ENCODE results near the gene FGD6.

FGD6 gene

GRCh38 chr12:95204141-95204866 is 13.0 kb downstream of the FGD6 start:
- H3K14ac ChIP-seq (ENCODE audit: low read length) = no peak overlapping the region
- no peak overlapping the region for H3K18ac ChIP-seq (ENCODE audit: low read length)

GRCh38 chr12:95203487-95204030 is 13.7 kb downstream of the FGD6 start:
- no peak overlapping the region for H3K27ac ChIP-seq (replicated peaks; ENCODE audit: low read length)
- H3K9ac ChIP-seq (ENCODE audit: low read depth, low read length, poor library complexity) = no peak overlapping the region
- H3K9me3 ChIP-seq (replicated peaks in 1 of 2; ENCODE audit: control insufficient read depth in 2 of 2, insufficient read depth in 1 of 2, low read depth in 1 of 2, low read length in 2 of 2) = peaks cover 0 to 2% of the 10 kb centered on the region in 2 donors
- no peak overlapping the region for H3K4me3 ChIP-seq (ENCODE audit: low read length in 2 of 2)
- no peak overlapping the region for H2AK5ac ChIP-seq (ENCODE audit: low read depth, low read length)
- H2BK120ac ChIP-seq (ENCODE audit: low read depth, low read length) = no peak overlapping the region
- H3K79me1 ChIP-seq (ENCODE audit: low read depth, low read length) = no peaks in the 10 kb centered on the region
- peaks cover 0 to 41% of the 10 kb centered on the region in 2 donors for H3K36me3 ChIP-seq (replicated peaks in 1 of 2; ENCODE audit: control insufficient read depth in 2 of 2, insufficient read depth in 2 of 2, low read length in 2 of 2)
- H3K23ac ChIP-seq (ENCODE audit: low read depth, low read length, poor library complexity) = no peak overlapping the region
- H2AFZ ChIP-seq (ENCODE audit: low read length) = no peak overlapping the region
- no CpG with 5 or more reads among the region's 1 CpG for WGBS, 2 donors (ENCODE audit: extremely low coverage in 2 of 2, insufficient read length in 2 of 2, insufficient replicate concordance in 1 of 2)
- H2BK5ac ChIP-seq (ENCODE audit: low read length) = no peak overlapping the region
- H2BK12ac ChIP-seq (ENCODE audit: low read length) = no peak overlapping the region
- peaks cover 14 to 15% of the 10 kb centered on the region in 2 donors for H3K4me1 ChIP-seq (ENCODE audit: control insufficient read depth in 2 of 2, insufficient read depth in 1 of 2, low read depth in 1 of 2, low read length in 2 of 2)
- no peaks in the 10 kb centered on the region for H3K27me3 ChIP-seq (ENCODE audit: control insufficient read depth in 3 of 3, insufficient read depth in 3 of 3, low read depth in 1 of 3, low read length in 3 of 3)
- no peak overlapping the region for H4K91ac ChIP-seq (ENCODE audit: low read depth, low read length, poor library complexity)
- H4K8ac ChIP-seq (ENCODE audit: low read depth, low read length) = no peak overlapping the region
- H3K18ac ChIP-seq (ENCODE audit: low read length) = no peak overlapping the region
- no peak overlapping the region for H2BK15ac ChIP-seq (ENCODE audit: low read length)
- no peak for DNase-seq (ENCODE audit: low spot score)
- no peak overlapping the region for H3K4ac ChIP-seq (ENCODE audit: low read length)
- no peak overlapping the region for H3K14ac ChIP-seq (ENCODE audit: low read length)
- no peak overlapping the region for H3K4me2 ChIP-seq (ENCODE audit: insufficient read depth, low read length, poor library complexity, severe bottlenecking)

More at GRCh38 chr12:95204141-95204866, 13.0 kb downstream of the FGD6 start:
- no CpG with 5 or more reads among the region's 11 CpGs for WGBS, 2 donors (ENCODE audit: extremely low coverage in 2 of 2, insufficient read length in 2 of 2, insufficient replicate concordance in 1 of 2)
- Histone ChIP-seq H2BK120ac (ENCODE audit: low read depth, low read length) (no peak overlapping the region), H3K36me3 (replicated peaks in 1 of 2; ENCODE audit: control insufficient read depth in 2 of 2, insufficient read depth in 2 of 2, low read length in 2 of 2) (peaks cover 3 to 43% of the 10 kb centered on the region in 2 donors), H3K4me2 (ENCODE audit: insufficient read depth, low read length, poor library complexity, severe bottlenecking) (no peak overlapping the region), H4K8ac (ENCODE audit: low read depth, low read length) (peak overlapping the region; percentile 68), H2BK15ac (ENCODE audit: low read length) (no peak overlapping the region), H3K4me1 (ENCODE audit: control insufficient read depth in 2 of 2, insufficient read depth in 1 of 2, low read depth in 1 of 2, low read length in 2 of 2) (peaks cover 14 to 15% of the 10 kb centered on the region in 2 donors), H3K27ac (replicated peaks; ENCODE audit: low read length) (peak overlapping the region; percentile 27), H3K9me3 (replicated peaks in 1 of 2; ENCODE audit: control insufficient read depth in 2 of 2, insufficient read depth in 1 of 2, low read depth in 1 of 2, low read length in 2 of 2) (no peaks in the 10 kb centered on the region), H3K79me1 (ENCODE audit: low read depth, low read length) (no peaks in the 10 kb centered on the region), H3K9ac (ENCODE audit: low read depth, low read length, poor library complexity) (no peak overlapping the region), H2AFZ (ENCODE audit: low read length) (no peak overlapping the region), H2BK12ac (ENCODE audit: low read length) (no peak overlapping the region), H2AK5ac (ENCODE audit: low read depth, low read length) (no peak overlapping the region), H3K4ac (ENCODE audit: low read length) (no peak overlapping the region), H4K91ac (ENCODE audit: low read depth, low read length, poor library complexity) (no peak overlapping the region), H3K4me3 (ENCODE audit: low read length in 2 of 2) (peak overlapping the region in 1 of 2 donors; percentile 48), H2BK5ac (ENCODE audit: low read length) (no peak overlapping the region), H3K23ac (ENCODE audit: low read depth, low read length, poor library complexity) (peak overlapping the region; percentile 83), H3K27me3 (ENCODE audit: control insufficient read depth in 3 of 3, insufficient read depth in 3 of 3, low read depth in 1 of 3, low read length in 3 of 3) (no peaks in the 10 kb centered on the region)
- DNase-seq (ENCODE audit: low spot score) = no peak

GRCh38 chr12:95202691-95203486 is 14.4 kb downstream of the FGD6 start:
- H3K9ac ChIP-seq (ENCODE audit: low read depth, low read length, poor library complexity) = no peak overlapping the region
- H4K91ac ChIP-seq (ENCODE audit: low read depth, low read length, poor library complexity) = no peak overlapping the region
- H2AK5ac ChIP-seq (ENCODE audit: low read depth, low read length) = no peak overlapping the region
- no peak overlapping the region for H2BK5ac ChIP-seq (ENCODE audit: low read length)
- H3K14ac ChIP-seq (ENCODE audit: low read length) = no peak overlapping the region
- no CpG with 5 or more reads among the region's 3 CpGs for WGBS, 2 donors (ENCODE audit: extremely low coverage in 2 of 2, insufficient read length in 2 of 2, insufficient replicate concordance in 1 of 2)
- H2BK15ac ChIP-seq (ENCODE audit: low read length) = no peak overlapping the region
- no peak overlapping the region for H3K4me2 ChIP-seq (ENCODE audit: insufficient read depth, low read length, poor library complexity, severe bottlenecking)
- H2BK12ac ChIP-seq (ENCODE audit: low read length) = no peak overlapping the region
- H3K4me1 ChIP-seq (ENCODE audit: control insufficient read depth in 2 of 2, insufficient read depth in 1 of 2, low read depth in 1 of 2, low read length in 2 of 2) = peaks cover 14 to 15% of the 10 kb centered on the region in 2 donors
- no peak overlapping the region for H3K4me3 ChIP-seq (ENCODE audit: low read length in 2 of 2)
- H3K18ac ChIP-seq (ENCODE audit: low read length) = no peak overlapping the region
- DNase-seq (ENCODE audit: low spot score) = no peak
- H3K23ac ChIP-seq (ENCODE audit: low read depth, low read length, poor library complexity) = no peak overlapping the region
- H3K79me1 ChIP-seq (ENCODE audit: low read depth, low read length) = no peaks in the 10 kb centered on the region
- H2AFZ ChIP-seq (ENCODE audit: low read length) = no peak overlapping the region
- no peak overlapping the region for H3K27ac ChIP-seq (replicated peaks; ENCODE audit: low read length)
- peaks cover 0 to 3% of the 10 kb centered on the region in 2 donors for H3K9me3 ChIP-seq (replicated peaks in 1 of 2; ENCODE audit: control insufficient read depth in 2 of 2, insufficient read depth in 1 of 2, low read depth in 1 of 2, low read length in 2 of 2)
- H3K36me3 ChIP-seq (replicated peaks in 1 of 2; ENCODE audit: control insufficient read depth in 2 of 2, insufficient read depth in 2 of 2, low read length in 2 of 2) = peaks cover 0 to 35% of the 10 kb centered on the region in 2 donors
- H3K27me3 ChIP-seq (ENCODE audit: control insufficient read depth in 3 of 3, insufficient read depth in 3 of 3, low read depth in 1 of 3, low read length in 3 of 3) = no peaks in the 10 kb centered on the region
- no peak overlapping the region for H2BK120ac ChIP-seq (ENCODE audit: low read depth, low read length)
- H4K8ac ChIP-seq (ENCODE audit: low read depth, low read length) = no peak overlapping the region
- no peak overlapping the region for H3K4ac ChIP-seq (ENCODE audit: low read length)

All from neuronal stem cell (in vitro differentiated cells).